OCI-LY7 (cell line): ENCODE results near the gene C10orf71.

Experiments used
- EZH2phosphoT487 ChIP-seq: fragments of 200-600 bp; sonication (generic); IDR thresholded peaks from 2 replicates; pipeline ENCODE4 v1.6.1; 2018; ENCODE audit warnings: low read depth, borderline replicate concordance, mild to moderate bottlenecking, mixed run types, antibody characterized with exemption, low read length, moderate library complexity, mixed read lengths
- TF ChIP-seq, protein P1 (sequence below): fragments of 200-600 bp; sonication (generic); conservative IDR thresholded peaks from 2 replicates; pipeline ENCODE4 v1.5.1; 2014; ENCODE audit warnings: mild to moderate bottlenecking, antibody characterized with exemption, low read length, moderate library complexity, mixed read lengths

- TF ChIP-seq, protein P1, sequence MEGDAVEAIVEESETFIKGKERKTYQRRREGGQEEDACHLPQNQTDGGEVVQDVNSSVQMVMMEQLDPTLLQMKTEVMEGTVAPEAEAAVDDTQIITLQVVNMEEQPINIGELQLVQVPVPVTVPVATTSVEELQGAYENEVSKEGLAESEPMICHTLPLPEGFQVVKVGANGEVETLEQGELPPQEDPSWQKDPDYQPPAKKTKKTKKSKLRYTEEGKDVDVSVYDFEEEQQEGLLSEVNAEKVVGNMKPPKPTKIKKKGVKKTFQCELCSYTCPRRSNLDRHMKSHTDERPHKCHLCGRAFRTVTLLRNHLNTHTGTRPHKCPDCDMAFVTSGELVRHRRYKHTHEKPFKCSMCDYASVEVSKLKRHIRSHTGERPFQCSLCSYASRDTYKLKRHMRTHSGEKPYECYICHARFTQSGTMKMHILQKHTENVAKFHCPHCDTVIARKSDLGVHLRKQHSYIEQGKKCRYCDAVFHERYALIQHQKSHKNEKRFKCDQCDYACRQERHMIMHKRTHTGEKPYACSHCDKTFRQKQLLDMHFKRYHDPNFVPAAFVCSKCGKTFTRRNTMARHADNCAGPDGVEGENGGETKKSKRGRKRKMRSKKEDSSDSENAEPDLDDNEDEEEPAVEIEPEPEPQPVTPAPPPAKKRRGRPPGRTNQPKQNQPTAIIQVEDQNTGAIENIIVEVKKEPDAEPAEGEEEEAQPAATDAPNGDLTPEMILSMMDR: no peak
- TF ChIP-seq EZH2phosphoT487: no peak
Observed at GRCh38 chr10:49359349-49360270, 60.6 kb downstream of the C10orf71 start.
